ENCODE results near the gene TBCB.
A peak's percentile ranks its signal among the peaks of the same experiment; 100 is the strongest.

The TBCB gene

GRCh38 chr19:36139473-36140303 is 24.4 kb downstream of the TBCB start, which contains the start of gene CAPNS1 (continued):
- TF ChIP-seq, protein P1, sequence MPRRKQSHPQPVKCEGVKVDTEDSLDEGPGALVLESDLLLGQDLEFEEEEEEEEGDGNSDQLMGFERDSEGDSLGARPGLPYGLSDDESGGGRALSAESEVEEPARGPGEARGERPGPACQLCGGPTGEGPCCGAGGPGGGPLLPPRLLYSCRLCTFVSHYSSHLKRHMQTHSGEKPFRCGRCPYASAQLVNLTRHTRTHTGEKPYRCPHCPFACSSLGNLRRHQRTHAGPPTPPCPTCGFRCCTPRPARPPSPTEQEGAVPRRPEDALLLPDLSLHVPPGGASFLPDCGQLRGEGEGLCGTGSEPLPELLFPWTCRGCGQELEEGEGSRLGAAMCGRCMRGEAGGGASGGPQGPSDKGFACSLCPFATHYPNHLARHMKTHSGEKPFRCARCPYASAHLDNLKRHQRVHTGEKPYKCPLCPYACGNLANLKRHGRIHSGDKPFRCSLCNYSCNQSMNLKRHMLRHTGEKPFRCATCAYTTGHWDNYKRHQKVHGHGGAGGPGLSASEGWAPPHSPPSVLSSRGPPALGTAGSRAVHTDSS (tag by site-specific recombination; IDR thresholded peaks at IDR 0.05), result no peak
- TF ChIP-seq ZFP37 (tag by site-specific recombination; IDR thresholded peaks at IDR 0.05), result peak; percentile 86
- TF ChIP-seq ZNF292 (tag by site-specific recombination; IDR thresholded peaks at IDR 0.05; ENCODE audit: borderline replicate concordance, low read depth), result no peak
- no peak for TF ChIP-seq ZNF654 (tag by site-specific recombination; IDR thresholded peaks at IDR 0.05; ENCODE audit: low read depth)
- TF ChIP-seq, protein P2, sequence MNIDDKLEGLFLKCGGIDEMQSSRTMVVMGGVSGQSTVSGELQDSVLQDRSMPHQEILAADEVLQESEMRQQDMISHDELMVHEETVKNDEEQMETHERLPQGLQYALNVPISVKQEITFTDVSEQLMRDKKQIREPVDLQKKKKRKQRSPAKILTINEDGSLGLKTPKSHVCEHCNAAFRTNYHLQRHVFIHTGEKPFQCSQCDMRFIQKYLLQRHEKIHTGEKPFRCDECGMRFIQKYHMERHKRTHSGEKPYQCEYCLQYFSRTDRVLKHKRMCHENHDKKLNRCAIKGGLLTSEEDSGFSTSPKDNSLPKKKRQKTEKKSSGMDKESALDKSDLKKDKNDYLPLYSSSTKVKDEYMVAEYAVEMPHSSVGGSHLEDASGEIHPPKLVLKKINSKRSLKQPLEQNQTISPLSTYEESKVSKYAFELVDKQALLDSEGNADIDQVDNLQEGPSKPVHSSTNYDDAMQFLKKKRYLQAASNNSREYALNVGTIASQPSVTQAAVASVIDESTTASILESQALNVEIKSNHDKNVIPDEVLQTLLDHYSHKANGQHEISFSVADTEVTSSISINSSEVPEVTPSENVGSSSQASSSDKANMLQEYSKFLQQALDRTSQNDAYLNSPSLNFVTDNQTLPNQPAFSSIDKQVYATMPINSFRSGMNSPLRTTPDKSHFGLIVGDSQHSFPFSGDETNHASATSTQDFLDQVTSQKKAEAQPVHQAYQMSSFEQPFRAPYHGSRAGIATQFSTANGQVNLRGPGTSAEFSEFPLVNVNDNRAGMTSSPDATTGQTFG (tag by site-specific recombination; IDR thresholded peaks at IDR 0.05; ENCODE audit: borderline replicate concordance), result no peak; the same call in 1 of the 2 replicates
- no peak for TF ChIP-seq ZNF701 (tag by site-specific recombination; IDR thresholded peaks at IDR 0.05)
- no peak for TF ChIP-seq ZNF514 (tag by site-specific recombination; IDR thresholded peaks at IDR 0.05)
- TF ChIP-seq ZNF837 (tag by site-specific recombination; IDR thresholded peaks at IDR 0.05), result peak; percentile 64; the same call in 1 of the 2 replicates
- TF ChIP-seq ATF2 (tag by site-specific recombination; IDR thresholded peaks at IDR 0.05; ENCODE audit: low read depth), result peak; percentile 14; the same call in 1 of the 2 replicates
- no peak; the same call in 1 of the 2 replicates for TF ChIP-seq PRDM6 (tag by site-specific recombination; IDR thresholded peaks at IDR 0.05)
- TF ChIP-seq, protein P3, sequence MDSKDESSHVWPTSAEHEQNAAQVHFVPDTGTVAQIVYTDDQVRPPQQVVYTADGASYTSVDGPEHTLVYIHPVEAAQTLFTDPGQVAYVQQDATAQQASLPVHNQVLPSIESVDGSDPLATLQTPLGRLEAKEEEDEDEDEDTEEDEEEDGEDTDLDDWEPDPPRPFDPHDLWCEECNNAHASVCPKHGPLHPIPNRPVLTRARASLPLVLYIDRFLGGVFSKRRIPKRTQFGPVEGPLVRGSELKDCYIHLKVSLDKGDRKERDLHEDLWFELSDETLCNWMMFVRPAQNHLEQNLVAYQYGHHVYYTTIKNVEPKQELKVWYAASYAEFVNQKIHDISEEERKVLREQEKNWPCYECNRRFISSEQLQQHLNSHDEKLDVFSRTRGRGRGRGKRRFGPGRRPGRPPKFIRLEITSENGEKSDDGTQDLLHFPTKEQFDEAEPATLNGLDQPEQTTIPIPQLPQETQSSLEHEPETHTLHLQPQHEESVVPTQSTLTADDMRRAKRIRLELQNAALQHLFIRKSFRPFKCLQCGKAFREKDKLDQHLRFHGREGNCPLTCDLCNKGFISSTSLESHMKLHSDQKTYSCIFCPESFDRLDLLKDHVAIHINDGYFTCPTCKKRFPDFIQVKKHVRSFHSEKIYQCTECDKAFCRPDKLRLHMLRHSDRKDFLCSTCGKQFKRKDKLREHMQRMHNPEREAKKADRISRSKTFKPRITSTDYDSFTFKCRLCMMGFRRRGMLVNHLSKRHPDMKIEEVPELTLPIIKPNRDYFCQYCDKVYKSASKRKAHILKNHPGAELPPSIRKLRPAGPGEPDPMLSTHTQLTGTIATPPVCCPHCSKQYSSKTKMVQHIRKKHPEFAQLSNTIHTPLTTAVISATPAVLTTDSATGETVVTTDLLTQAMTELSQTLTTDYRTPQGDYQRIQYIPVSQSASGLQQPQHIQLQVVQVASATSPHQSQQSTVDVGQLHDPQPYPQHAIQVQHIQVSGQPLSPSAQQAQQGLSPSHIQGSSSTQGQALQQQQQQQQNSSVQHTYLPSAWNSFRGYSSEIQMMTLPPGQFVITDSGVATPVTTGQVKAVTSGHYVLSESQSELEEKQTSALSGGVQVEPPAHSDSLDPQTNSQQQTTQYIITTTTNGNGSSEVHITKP (tag by site-specific recombination; IDR thresholded peaks at IDR 0.05), result peak; percentile 99
- TF ChIP-seq ZNF10 (tag by site-specific recombination; IDR thresholded peaks at IDR 0.05), result peak; percentile 63; the same call in 1 of the 2 replicates
- no peak for TF ChIP-seq GLI4 (tag by site-specific recombination; IDR thresholded peaks at IDR 0.05)
- TF ChIP-seq ZNF560 (tag by site-specific recombination; IDR thresholded peaks at IDR 0.05; ENCODE audit: borderline replicate concordance), result no peak
- TF ChIP-seq SCRT2 (tag by site-specific recombination; IDR thresholded peaks at IDR 0.05), result peak; percentile 52; the same call in 1 of the 2 replicates
- no peak for TF ChIP-seq HOXD13 (CRISPR knock-in tag; IDR thresholded peaks at IDR 0.05; ENCODE audit: borderline replicate concordance)
- TF ChIP-seq ZNF76 (tag by site-specific recombination; IDR thresholded peaks at IDR 0.05; ENCODE audit: borderline replicate concordance, low read depth), result peak; percentile 98
- TF ChIP-seq ZNF184 (tag by site-specific recombination; IDR thresholded peaks at IDR 0.05), result peak; percentile 88; the same call in 1 of the 2 replicates
- no peak for TF ChIP-seq ZNF549 (tag by site-specific recombination; IDR thresholded peaks at IDR 0.05)
- TF ChIP-seq ZNF169 (tag by site-specific recombination; IDR thresholded peaks at IDR 0.05), result no peak
- no peak for TF ChIP-seq ZNF114 (tag by site-specific recombination; IDR thresholded peaks at IDR 0.05)
- TF ChIP-seq ZNF660 (tag by site-specific recombination; IDR thresholded peaks at IDR 0.05), result peak; percentile 97
- peak; percentile 86 for TF ChIP-seq ZNF843 (tag by site-specific recombination; IDR thresholded peaks at IDR 0.05)
- TF ChIP-seq ZNF37A (tag by site-specific recombination; IDR thresholded peaks at IDR 0.05), result peak; percentile 66; the same call in 1 of the 2 replicates
- no peak; the same call in 1 of the 2 replicates for TF ChIP-seq ZNF221 (tag by site-specific recombination; IDR thresholded peaks at IDR 0.05; ENCODE audit: borderline replicate concordance)
- peak; percentile 98 for TF ChIP-seq ZBTB20 (tag by site-specific recombination; IDR thresholded peaks at IDR 0.05)
- TF ChIP-seq ZNF621 (tag by site-specific recombination; IDR thresholded peaks at IDR 0.05), result no peak
- TF ChIP-seq ZNF146 (tag by site-specific recombination; IDR thresholded peaks at IDR 0.05), result peak; percentile 24
- peak; percentile 99 for TF ChIP-seq GLIS1 (tag by site-specific recombination; IDR thresholded peaks at IDR 0.05)

All from HEK293 (cell line).